Gastroesophageal sphincter (tissue), 3 donors: ENCODE measurements around the gene TKT.

ENCODE experiments used
- EP300 ChIP-seq: sonication (generic); formaldehyde crosslinking; IDR thresholded peaks from one replicate; pipeline ENCODE4 v1.6.1; 2017; ENCODE audit warnings: antibody characterized with exemption, mild to moderate bottlenecking
- POLR2A ChIP-seq, 2 donors: fragments of 450-650 bp; IDR thresholded peaks; one replicate each; pipeline ENCODE4 v1.6.1; 2017; ENCODE audit warnings: antibody characterized with exemption in 2 of 2, mild to moderate bottlenecking in 2 of 2, moderate library complexity in 1 of 2
- POLR2AphosphoS5 ChIP-seq: sonication (generic); formaldehyde crosslinking; IDR thresholded peaks from one replicate; pipeline ENCODE4 v1.6.1; 2017; ENCODE audit warnings: antibody characterized with exemption
- TF ChIP-seq, protein P1 (sequence below), 4 experiments: fragments of 200-600 bp in 2 of 4; fragments of 450-650 bp in 2 of 4; sonication (generic) in 1 of 4; IDR thresholded peaks; one replicate each; pipeline ENCODE4 v1.5.1; 2017 to 2019; ENCODE audit warnings: antibody characterized with exemption in 4 of 4, mild to moderate bottlenecking in 2 of 4, moderate library complexity in 2 of 4

DNA sequence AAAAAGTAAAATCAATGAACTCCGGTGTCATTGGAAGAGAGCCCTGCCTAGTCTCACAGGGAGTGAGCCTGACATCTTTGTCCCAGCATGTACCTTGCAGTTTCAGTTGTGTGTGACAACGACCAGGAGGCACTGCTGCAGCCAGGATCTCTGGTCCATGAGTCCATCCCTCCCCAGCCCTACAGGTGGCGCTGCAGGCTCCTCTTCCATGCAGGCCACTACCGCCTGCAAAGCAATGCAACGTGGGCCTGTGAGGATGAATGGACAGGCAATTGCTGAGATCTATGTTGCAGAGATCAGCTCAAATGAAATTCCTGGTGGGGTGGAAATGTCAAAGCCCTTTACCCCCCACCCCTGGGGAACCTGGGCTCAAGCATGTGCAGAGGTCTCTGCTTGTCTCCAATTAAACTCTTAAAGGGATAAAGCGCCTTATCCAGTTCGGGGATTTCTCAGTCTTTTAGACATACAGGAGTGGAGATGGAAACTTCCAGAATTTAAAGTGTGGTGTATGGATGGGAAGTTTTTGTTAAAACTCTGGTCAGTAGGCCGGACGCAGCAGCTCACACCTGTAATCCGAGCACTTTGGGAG, 35.8 kb downstream of the TKT start:
- TF ChIP-seq, protein P1, sequence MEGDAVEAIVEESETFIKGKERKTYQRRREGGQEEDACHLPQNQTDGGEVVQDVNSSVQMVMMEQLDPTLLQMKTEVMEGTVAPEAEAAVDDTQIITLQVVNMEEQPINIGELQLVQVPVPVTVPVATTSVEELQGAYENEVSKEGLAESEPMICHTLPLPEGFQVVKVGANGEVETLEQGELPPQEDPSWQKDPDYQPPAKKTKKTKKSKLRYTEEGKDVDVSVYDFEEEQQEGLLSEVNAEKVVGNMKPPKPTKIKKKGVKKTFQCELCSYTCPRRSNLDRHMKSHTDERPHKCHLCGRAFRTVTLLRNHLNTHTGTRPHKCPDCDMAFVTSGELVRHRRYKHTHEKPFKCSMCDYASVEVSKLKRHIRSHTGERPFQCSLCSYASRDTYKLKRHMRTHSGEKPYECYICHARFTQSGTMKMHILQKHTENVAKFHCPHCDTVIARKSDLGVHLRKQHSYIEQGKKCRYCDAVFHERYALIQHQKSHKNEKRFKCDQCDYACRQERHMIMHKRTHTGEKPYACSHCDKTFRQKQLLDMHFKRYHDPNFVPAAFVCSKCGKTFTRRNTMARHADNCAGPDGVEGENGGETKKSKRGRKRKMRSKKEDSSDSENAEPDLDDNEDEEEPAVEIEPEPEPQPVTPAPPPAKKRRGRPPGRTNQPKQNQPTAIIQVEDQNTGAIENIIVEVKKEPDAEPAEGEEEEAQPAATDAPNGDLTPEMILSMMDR (IDR thresholded peaks at IDR 0.05) = peak in 3 of 4 experiments; percentile 80 to 91 (median 82)
- TF ChIP-seq POLR2A (IDR thresholded peaks at IDR 0.05) (no peak), EP300 (no peak), POLR2AphosphoS5 (no peak)
